ENCODE measurements around the gene DCX.

Gene DCX

GRCh38 chrX:111270339-111270738, 141.7 kb downstream of the DCX start, which contains the start of gene CAPN6:
Gene CAPN6, minus strand, starts transcription at chrX:111270483. Its CDS starts 6,547 bp downstream, at chrX:111263936.
- H3K27me3 ChIP-seq (ENCODE audit: insufficient read depth, low read depth, severe bottlenecking) = peaks cover 27% of the 10 kb centered on the region
- DNase-seq = no peak
- no peaks in the 10 kb centered on the region for H3K36me3 ChIP-seq
- no peak for TF ChIP-seq CTCF (IDR thresholded peaks at IDR 0.05; ENCODE audit: low read depth, low read length)
- no peaks in the 10 kb centered on the region for H3K9me3 ChIP-seq (ENCODE audit: severe bottlenecking)
- no peak within 1 kb of the TSS for H3K27ac ChIP-seq
- H3K4me3 ChIP-seq (ENCODE audit: low read depth, low read length) = no peak within 1 kb of the TSS

- DNase-seq = no peak
- no peaks in the 10 kb centered on the region for H3K9me3 ChIP-seq (ENCODE audit: severe bottlenecking)
Measured at GRCh38 chrX:111268506-111268905, 143.5 kb downstream of the DCX start.

GRCh38 chrX:111265486-111265885, 146.5 kb downstream of the DCX start:
- H3K9me3 ChIP-seq (ENCODE audit: severe bottlenecking) = no peaks in the 10 kb centered on the region
- peaks cover 12% of the 10 kb centered on the region for H3K27me3 ChIP-seq (ENCODE audit: insufficient read depth, low read depth, severe bottlenecking)
- DNase-seq = no peak
- H3K27ac ChIP-seq = no peak overlapping the region
- H3K4me3 ChIP-seq (ENCODE audit: low read depth, low read length) = no peak overlapping the region
- no peaks in the 10 kb centered on the region for H3K36me3 ChIP-seq
- TF ChIP-seq CTCF (IDR thresholded peaks at IDR 0.05; ENCODE audit: low read depth, low read length) = no peak

More at GRCh38 chrX:111268506-111268905, 143.5 kb downstream of the DCX start:
- Histone ChIP-seq H3K4me3 (ENCODE audit: low read depth, low read length) (no peak overlapping the region), H3K27me3 (ENCODE audit: insufficient read depth, low read depth, severe bottlenecking) (peaks cover 20% of the 10 kb centered on the region), H3K27ac (no peak overlapping the region), H3K36me3 (no peaks in the 10 kb centered on the region)
- TF ChIP-seq CTCF (IDR thresholded peaks at IDR 0.05; ENCODE audit: low read depth, low read length) = no peak

- H3K27ac ChIP-seq = no peak overlapping the region
- no peak for DNase-seq
- H3K9me3 ChIP-seq (ENCODE audit: severe bottlenecking) = no peaks in the 10 kb centered on the region
- H3K4me3 ChIP-seq (ENCODE audit: low read depth, low read length) = no peak overlapping the region
- H3K36me3 ChIP-seq = no peaks in the 10 kb centered on the region
- TF ChIP-seq CTCF (IDR thresholded peaks at IDR 0.05; ENCODE audit: low read depth, low read length) = no peak
- H3K27me3 ChIP-seq (ENCODE audit: insufficient read depth, low read depth, severe bottlenecking) = peaks cover 12% of the 10 kb centered on the region
Measured at GRCh38 chrX:111264385-111264784, 147.6 kb downstream of the DCX start.

- Histone ChIP-seq H3K4me3 (ENCODE audit: low read depth, low read length) (no peak overlapping the region), H3K27me3 (ENCODE audit: insufficient read depth, low read depth, severe bottlenecking) (peaks cover 12% of the 10 kb centered on the region), H3K36me3 (no peaks in the 10 kb centered on the region), H3K27ac (no peak overlapping the region), H3K9me3 (ENCODE audit: severe bottlenecking) (no peaks in the 10 kb centered on the region)
- no peak for TF ChIP-seq CTCF (IDR thresholded peaks at IDR 0.05; ENCODE audit: low read depth, low read length)
- no peak for DNase-seq
Measured at GRCh38 chrX:111262086-111262485, 149.9 kb downstream of the DCX start.

GRCh38 chrX:111260451-111260850, 151.5 kb downstream of the DCX start:
- Histone ChIP-seq H3K9me3 (ENCODE audit: severe bottlenecking) (no peaks in the 10 kb centered on the region), H3K27me3 (ENCODE audit: insufficient read depth, low read depth, severe bottlenecking) (peaks cover 7% of the 10 kb centered on the region), H3K36me3 (no peaks in the 10 kb centered on the region), H3K4me3 (ENCODE audit: low read depth, low read length) (no peak overlapping the region), H3K27ac (no peak overlapping the region)
- TF ChIP-seq CTCF (IDR thresholded peaks at IDR 0.05; ENCODE audit: low read depth, low read length) = no peak
- DNase-seq = no peak
